Ascending aorta (tissue), 2 donors: ENCODE measurements around the gene NFIA. TPM values are rescaled to one million over a fixed set of nuclear protein-coding genes. Genes with fewer than 3 reads are reported as not detected.

Experiments
- DNase-seq, 2 donors: peaks; one replicate each; pipeline ENCODE4 v3.0.0-alpha.2; 2019; ENCODE audit warnings: low spot score in 2 of 2
- H3K27ac ChIP-seq, 2 donors: fragments of 200-600 bp; sonication (generic); one replicate each; pipeline ENCODE4 v1.5.1; 2016 to 2017; ENCODE audit warnings: mild to moderate bottlenecking in 1 of 2
- H3K27me3 ChIP-seq: fragments of 200-600 bp; sonication (generic); one replicate; pipeline ENCODE4 v1.5.1; 2017
- H3K36me3 ChIP-seq, 2 donors: fragments of 200-600 bp; sonication (generic); one replicate each; pipeline ENCODE4 v1.5.1; 2016
- H3K4me1 ChIP-seq, 2 donors: fragments of 200-600 bp; sonication (generic); one replicate each; pipeline ENCODE4 v1.5.1; 2016 to 2017; ENCODE audit warnings: mild to moderate bottlenecking in 1 of 2
- H3K4me3 ChIP-seq, 2 donors: fragments of 200-600 bp; sonication (generic); one replicate each; pipeline ENCODE4 v1.5.1; 2016 to 2017; ENCODE audit warnings: mild to moderate bottlenecking in 1 of 2
- H3K9me3 ChIP-seq, 2 donors: fragments of 200-600 bp; sonication (generic); one replicate each; pipeline ENCODE4 v1.5.1; 2016
- CTCF ChIP-seq, 3 experiments: fragments of 200-600 bp in 2 of 3; fragments of 450-650 bp in 1 of 3; sonication (generic) in 2 of 3; IDR thresholded peaks; one replicate each; pipeline ENCODE4 v1.5.1; 2016 to 2019; ENCODE audit warnings: antibody characterized with exemption in 3 of 3, mild to moderate bottlenecking in 1 of 3, moderate library complexity in 1 of 3
- intact Hi-C: fragments of 100-400 bp; cut with DNase I; formaldehyde crosslinking; loops from one replicate; pipeline ENCODE4 v1.15.1; 2023
- total RNA-seq: library from RNA; depleted of rRNA; stranded (reverse); fragments of >200 nt; gene quantifications from one replicate; pipeline ENCODE4 v1.1.0, GENCODE V29; 2016

Gene NFIA
- total RNA-seq, 1 donor from 2014 or later = 52.0 TPM

GRCh38 chr1:61504852-61505390, 422.6 kb downstream of the NFIA start:
- TF ChIP-seq CTCF (IDR thresholded peaks at IDR 0.05) = no peak
- intact Hi-C loops = no loop called here

GRCh38 chr1:61506236-61506635, 423.9 kb downstream of the NFIA start:
- intact Hi-C loops = no loop called here

More at GRCh38 chr1:61504852-61505390, 422.6 kb downstream of the NFIA start:
- no peaks in the 10 kb centered on the region for H3K27me3 ChIP-seq
- no peak overlapping the region for H3K4me3 ChIP-seq
- H3K27ac ChIP-seq = no peak overlapping the region
- H3K4me1 ChIP-seq = no peaks in the 10 kb centered on the region
- DNase-seq = no peak
- H3K9me3 ChIP-seq = no peaks in the 10 kb centered on the region
- H3K36me3 ChIP-seq = no peaks in the 10 kb centered on the region

GRCh38 chr1:61506944-61507500, 424.7 kb downstream of the NFIA start:
- DNase-seq = no peak
- H3K4me1 ChIP-seq = no peaks in the 10 kb centered on the region
- H3K4me3 ChIP-seq = no peak overlapping the region
- intact Hi-C loops = no loop called here
- no peaks in the 10 kb centered on the region for H3K36me3 ChIP-seq
- H3K27me3 ChIP-seq = no peaks in the 10 kb centered on the region
- H3K27ac ChIP-seq = no peak overlapping the region
- no peak for TF ChIP-seq CTCF (IDR thresholded peaks at IDR 0.05)
- no peaks in the 10 kb centered on the region for H3K9me3 ChIP-seq

More at GRCh38 chr1:61506236-61506635, 423.9 kb downstream of the NFIA start:
- Histone ChIP-seq H3K4me1 (no peaks in the 10 kb centered on the region), H3K9me3 (no peaks in the 10 kb centered on the region), H3K27ac (no peak overlapping the region), H3K27me3 (no peaks in the 10 kb centered on the region), H3K36me3 (no peaks in the 10 kb centered on the region), H3K4me3 (no peak overlapping the region)
- no peak for TF ChIP-seq CTCF (IDR thresholded peaks at IDR 0.05)
- DNase-seq = no peak
